ENCODE data around the gene CNEP1R1.

Gene CNEP1R1

GRCh38 chr16:49992825-49993224 lies 32.2 kb upstream of the CNEP1R1 start:
- Histone ChIP-seq H3K9me3 (ENCODE audit: insufficient read depth, low read length) (no peaks in the 10 kb centered on the region), H3K36me3 (ENCODE audit: insufficient read depth, insufficient read length, low read length) (no peaks in the 10 kb centered on the region), H3K4me1 (ENCODE audit: insufficient read depth, insufficient read length) (no peaks in the 10 kb centered on the region), H3K9ac (ENCODE audit: insufficient read length, low read depth) (no peak overlapping the region), H3K4me3 (ENCODE audit: insufficient read length, low read depth) (no peak overlapping the region), H3K27me3 (ENCODE audit: insufficient read depth, insufficient read length) (peaks cover 7% of the 10 kb centered on the region)
- no peak for DNase-seq (ENCODE audit: low read depth, low spot score)
- no peak for TF ChIP-seq YY1 (IDR thresholded peaks at IDR 0.05; ENCODE audit: insufficient read depth, insufficient read length)

- H3K9me3 ChIP-seq (ENCODE audit: insufficient read depth, low read length): no peaks in the 10 kb centered on the region
- no peak overlapping the region for H3K9ac ChIP-seq (ENCODE audit: insufficient read length, low read depth)
- no peaks in the 10 kb centered on the region for H3K36me3 ChIP-seq (ENCODE audit: insufficient read depth, insufficient read length, low read length)
- H3K4me1 ChIP-seq (ENCODE audit: insufficient read depth, insufficient read length): no peaks in the 10 kb centered on the region
- H3K4me3 ChIP-seq (ENCODE audit: insufficient read length, low read depth): no peak overlapping the region
- no peak for DNase-seq (ENCODE audit: low read depth, low spot score)
- no peak for TF ChIP-seq YY1 (IDR thresholded peaks at IDR 0.05; ENCODE audit: insufficient read depth, insufficient read length)
- no peak for TF ChIP-seq ZNF274 (IDR thresholded peaks at IDR 0.05; ENCODE audit: low read depth, low read length)
- TF ChIP-seq SUZ12 (IDR thresholded peaks at IDR 0.05; ENCODE audit: extremely low read depth, insufficient read depth, insufficient read length): no peak
- peaks cover 7% of the 10 kb centered on the region for H3K27me3 ChIP-seq (ENCODE audit: insufficient read depth, insufficient read length)
Observed at GRCh38 chr16:49993579-49993978, 31.4 kb upstream of the CNEP1R1 start.

GRCh38 chr16:49994006-49994405 lies 31.0 kb upstream of the CNEP1R1 start:
- H3K4me1 ChIP-seq (ENCODE audit: insufficient read depth, insufficient read length): no peaks in the 10 kb centered on the region
- no peaks in the 10 kb centered on the region for H3K9me3 ChIP-seq (ENCODE audit: insufficient read depth, low read length)
- no peaks in the 10 kb centered on the region for H3K36me3 ChIP-seq (ENCODE audit: insufficient read depth, insufficient read length, low read length)
- no peak for DNase-seq (ENCODE audit: low read depth, low spot score)
- H3K4me3 ChIP-seq (ENCODE audit: insufficient read length, low read depth): no peak overlapping the region
- no peak for TF ChIP-seq YY1 (IDR thresholded peaks at IDR 0.05; ENCODE audit: insufficient read depth, insufficient read length)
- TF ChIP-seq ZNF274 (IDR thresholded peaks at IDR 0.05; ENCODE audit: low read depth, low read length): no peak
- no peak for TF ChIP-seq SUZ12 (IDR thresholded peaks at IDR 0.05; ENCODE audit: extremely low read depth, insufficient read depth, insufficient read length)
- peaks cover 7% of the 10 kb centered on the region for H3K27me3 ChIP-seq (ENCODE audit: insufficient read depth, insufficient read length)
- H3K9ac ChIP-seq (ENCODE audit: insufficient read length, low read depth): no peak overlapping the region

GRCh38 chr16:49995720-49996119 lies 29.3 kb upstream of the CNEP1R1 start:
- Histone ChIP-seq H3K9ac (ENCODE audit: insufficient read length, low read depth) (no peak overlapping the region), H3K4me1 (ENCODE audit: insufficient read depth, insufficient read length) (no peaks in the 10 kb centered on the region), H3K4me3 (ENCODE audit: insufficient read length, low read depth) (no peak overlapping the region), H3K36me3 (ENCODE audit: insufficient read depth, insufficient read length, low read length) (no peaks in the 10 kb centered on the region), H3K27me3 (ENCODE audit: insufficient read depth, insufficient read length) (peaks cover 7% of the 10 kb centered on the region), H3K9me3 (ENCODE audit: insufficient read depth, low read length) (no peaks in the 10 kb centered on the region)
- no peak for DNase-seq (ENCODE audit: low read depth, low spot score)
- TF ChIP-seq SUZ12 (IDR thresholded peaks at IDR 0.05; ENCODE audit: extremely low read depth, insufficient read depth, insufficient read length) (no peak), YY1 (IDR thresholded peaks at IDR 0.05; ENCODE audit: insufficient read depth, insufficient read length) (no peak), ZNF274 (IDR thresholded peaks at IDR 0.05; ENCODE audit: low read depth, low read length) (no peak)

- no peak for DNase-seq (ENCODE audit: low read depth, low spot score)
- Histone ChIP-seq H3K4me1 (ENCODE audit: insufficient read depth, insufficient read length) (no peaks in the 10 kb centered on the region), H3K36me3 (ENCODE audit: insufficient read depth, insufficient read length, low read length) (no peaks in the 10 kb centered on the region), H3K4me3 (ENCODE audit: insufficient read length, low read depth) (no peak overlapping the region), H3K9ac (ENCODE audit: insufficient read length, low read depth) (no peak overlapping the region), H3K9me3 (ENCODE audit: insufficient read depth, low read length) (peaks cover 4% of the 10 kb centered on the region; the same call in 1 of the 2 replicates), H3K27me3 (ENCODE audit: insufficient read depth, insufficient read length) (peaks cover 7% of the 10 kb centered on the region)
- TF ChIP-seq SUZ12 (IDR thresholded peaks at IDR 0.05; ENCODE audit: extremely low read depth, insufficient read depth, insufficient read length) (no peak), ZNF274 (IDR thresholded peaks at IDR 0.05; ENCODE audit: low read depth, low read length) (no peak)
Observed at GRCh38 chr16:49997721-49998251, 27.2 kb upstream of the CNEP1R1 start.

GRCh38 chr16:49998991-49999390 lies 26.0 kb upstream of the CNEP1R1 start:
- TF ChIP-seq ZNF274 (IDR thresholded peaks at IDR 0.05; ENCODE audit: low read depth, low read length) (no peak), SUZ12 (IDR thresholded peaks at IDR 0.05; ENCODE audit: extremely low read depth, insufficient read depth, insufficient read length) (no peak), YY1 (IDR thresholded peaks at IDR 0.05; ENCODE audit: insufficient read depth, insufficient read length) (no peak)
- H3K4me3 ChIP-seq (ENCODE audit: insufficient read length, low read depth): no peak overlapping the region
- peaks cover 4% of the 10 kb centered on the region; the same call in 1 of the 2 replicates for H3K9me3 ChIP-seq (ENCODE audit: insufficient read depth, low read length)
- H3K9ac ChIP-seq (ENCODE audit: insufficient read length, low read depth): no peak overlapping the region
- no peaks in the 10 kb centered on the region for H3K4me1 ChIP-seq (ENCODE audit: insufficient read depth, insufficient read length)
- no peak for DNase-seq (ENCODE audit: low read depth, low spot score)
- peaks cover 7% of the 10 kb centered on the region for H3K27me3 ChIP-seq (ENCODE audit: insufficient read depth, insufficient read length)
- H3K36me3 ChIP-seq (ENCODE audit: insufficient read depth, insufficient read length, low read length): no peaks in the 10 kb centered on the region

GRCh38 chr16:50001144-50001543 lies 23.9 kb upstream of the CNEP1R1 start:
- Histone ChIP-seq H3K4me3 (ENCODE audit: insufficient read length, low read depth) (no peak overlapping the region), H3K9me3 (ENCODE audit: insufficient read depth, low read length) (peaks cover 4% of the 10 kb centered on the region; the same call in 1 of the 2 replicates), H3K9ac (ENCODE audit: insufficient read length, low read depth) (no peak overlapping the region), H3K4me1 (ENCODE audit: insufficient read depth, insufficient read length) (no peaks in the 10 kb centered on the region), H3K27me3 (ENCODE audit: insufficient read depth, insufficient read length) (peaks cover 4% of the 10 kb centered on the region), H3K36me3 (ENCODE audit: insufficient read depth, insufficient read length, low read length) (no peaks in the 10 kb centered on the region)
- no peak for DNase-seq (ENCODE audit: low read depth, low spot score)
- TF ChIP-seq ZNF274 (IDR thresholded peaks at IDR 0.05; ENCODE audit: low read depth, low read length) (no peak), YY1 (IDR thresholded peaks at IDR 0.05; ENCODE audit: insufficient read depth, insufficient read length) (no peak), SUZ12 (IDR thresholded peaks at IDR 0.05; ENCODE audit: extremely low read depth, insufficient read depth, insufficient read length) (no peak)

All from NT2/D1 (cell line).